Activated T-cell treated with anti-CD3 and anti-CD28 coated beads, Interleukin-2, amount 50 U/mL, for 4 hours (primary cell): Measurements from ENCODE around the gene DPH2. TPM values are rescaled to one million over a fixed set of nuclear protein-coding genes. Genes with fewer than 3 reads are reported as not detected.
A peak's percentile ranks its signal among the peaks of the same experiment; 100 is the strongest.

ENCODE experiments used
- ATAC-seq, 2 donors: fragments of 200-7000 bp; cut with Tn5 transposase; one replicate each; pipeline ENCODE4 v1.10.0; 2021
- DNase-seq: peaks from one replicate; pipeline ENCODE4 v3.0.0-alpha.2; 2020
- H3K27me3 Mint-ChIP-seq: one replicate; pipeline ENCODE4 v1.8.0; 2021; ENCODE audit warnings: low read depth, mixed read lengths
- H3K36me3 Mint-ChIP-seq: one replicate; pipeline ENCODE4 v1.8.0; 2022; ENCODE audit warnings: mixed read lengths; ENCODE audit not compliant: insufficient read depth
- H3K4me1 Mint-ChIP-seq: one replicate; pipeline ENCODE4 v1.8.0; 2021; ENCODE audit warnings: low read depth, mixed read lengths
- H3K4me3 Mint-ChIP-seq: one replicate; pipeline ENCODE4 v1.8.0; 2021; ENCODE audit warnings: mild to moderate bottlenecking, moderate library complexity, mixed read lengths
- H3K9me3 Mint-ChIP-seq: one replicate; pipeline ENCODE4 v1.8.0; 2021; ENCODE audit warnings: mixed read lengths
- total RNA-seq, 3 donors: library from RNA; stranded (reverse); gene quantifications; one replicate each; pipeline ENCODE4 v1.2.1, GENCODE V29; 2021

DPH2 gene
- total RNA-seq, 3 donors from 2014 or later, result 128 to 151 (median 145) TPM

GRCh38 chr1:43968348-43968948 is 1.4 kb upstream of the DPH2 start:
- ATAC-seq (no peak), DNase-seq (no peak)
- Mint-ChIP-seq H3K27me3 (no peaks in the 10 kb centered on the region), H3K4me3 (no peak overlapping the region), H3K36me3 (peaks cover 17% of the 10 kb centered on the region), H3K9me3 (no peaks in the 10 kb centered on the region), H3K4me1 (peaks cover 22% of the 10 kb centered on the region)

DNA sequence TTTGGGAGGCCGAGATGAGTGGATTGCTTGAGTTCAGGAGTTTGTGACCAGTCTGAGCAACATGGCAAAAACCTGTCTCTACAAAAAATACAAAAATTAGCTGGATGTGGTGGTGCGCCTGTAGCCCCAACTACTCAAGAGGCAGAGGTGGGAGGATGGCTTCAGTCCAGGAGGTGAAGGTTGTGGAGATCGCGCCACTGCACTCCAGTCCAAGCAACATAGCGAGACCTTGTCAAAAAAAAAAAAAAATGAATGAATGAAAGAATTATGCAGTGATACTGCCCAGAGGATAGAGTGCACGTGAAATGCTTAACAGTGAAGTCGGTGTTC is 429 bp upstream of the DPH2 start:
- peaks cover 31% of the 10 kb centered on the region for H3K4me1 Mint-ChIP-seq
- peak overlapping the region; percentile 99 for H3K4me3 Mint-ChIP-seq
- H3K36me3 Mint-ChIP-seq, result peaks cover 22% of the 10 kb centered on the region
- no peaks in the 10 kb centered on the region for H3K27me3 Mint-ChIP-seq
- no peak for ATAC-seq
- no peaks in the 10 kb centered on the region for H3K9me3 Mint-ChIP-seq
- DNase-seq, result no peak

DNA sequence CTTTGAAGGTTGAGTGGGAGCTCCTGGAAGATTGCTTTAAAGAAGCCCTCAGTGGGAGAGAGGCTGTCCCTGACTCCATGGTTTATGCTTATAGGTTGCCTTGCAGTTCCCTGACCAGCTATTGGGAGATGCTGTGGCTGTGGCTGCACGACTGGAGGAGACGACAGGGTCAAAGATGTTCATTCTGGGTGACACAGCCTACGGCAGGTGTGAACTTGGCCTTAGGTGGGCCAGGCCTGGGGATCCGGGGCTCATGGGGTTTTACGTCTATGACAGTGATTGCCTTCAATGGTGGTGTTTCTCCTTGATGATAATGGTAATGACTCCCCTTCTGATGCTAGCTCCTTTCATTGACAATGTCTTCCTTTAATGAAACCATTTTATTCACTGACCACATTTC is 692 bp downstream of the DPH2 start:
- no peaks in the 10 kb centered on the region for H3K9me3 Mint-ChIP-seq
- H3K4me1 Mint-ChIP-seq, result peaks cover 34% of the 10 kb centered on the region
- peaks cover 22% of the 10 kb centered on the region for H3K36me3 Mint-ChIP-seq
- DNase-seq (no peak), ATAC-seq (no peak)
- no peaks in the 10 kb centered on the region for H3K27me3 Mint-ChIP-seq
- peak overlapping the region; percentile 99 for H3K4me3 Mint-ChIP-seq

DNA sequence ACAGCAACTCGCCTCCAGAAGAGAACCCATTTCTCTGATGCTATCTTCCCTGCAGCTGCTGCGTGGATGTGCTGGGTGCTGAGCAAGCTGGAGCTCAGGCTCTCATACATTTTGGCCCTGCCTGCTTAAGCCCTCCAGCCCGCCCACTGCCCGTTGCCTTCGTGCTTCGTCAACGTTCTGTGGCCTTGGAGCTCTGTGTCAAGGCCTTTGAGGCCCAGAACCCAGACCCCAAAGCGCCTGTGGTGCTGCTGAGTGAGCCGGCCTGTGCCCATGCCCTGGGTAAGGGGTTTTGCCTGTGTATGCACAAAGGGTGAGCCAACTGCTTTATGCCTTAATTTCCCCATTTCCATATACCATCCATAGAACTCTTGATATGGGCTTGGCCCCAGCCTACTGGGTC is 1.1 kb downstream of the DPH2 start:
- peaks cover 37% of the 10 kb centered on the region for H3K4me1 Mint-ChIP-seq
- ATAC-seq, result no peak

GRCh38 chr1:43971336-43971980 is 1.6 kb downstream of the DPH2 start:
- peaks cover 22% of the 10 kb centered on the region for H3K36me3 Mint-ChIP-seq
- ATAC-seq (no peak), DNase-seq (no peak)
- peaks cover 42% of the 10 kb centered on the region for H3K4me1 Mint-ChIP-seq
- H3K27me3 Mint-ChIP-seq, result no peaks in the 10 kb centered on the region
- no peaks in the 10 kb centered on the region for H3K9me3 Mint-ChIP-seq
- peak overlapping the region; percentile 99 for H3K4me3 Mint-ChIP-seq

More for the DNA sequence above, 1.1 kb downstream of the DPH2 start:
- Mint-ChIP-seq H3K4me3 (peak overlapping the region; percentile 99), H3K27me3 (no peaks in the 10 kb centered on the region), H3K36me3 (peaks cover 22% of the 10 kb centered on the region), H3K9me3 (no peaks in the 10 kb centered on the region)
- DNase-seq, result no peak

DNA sequence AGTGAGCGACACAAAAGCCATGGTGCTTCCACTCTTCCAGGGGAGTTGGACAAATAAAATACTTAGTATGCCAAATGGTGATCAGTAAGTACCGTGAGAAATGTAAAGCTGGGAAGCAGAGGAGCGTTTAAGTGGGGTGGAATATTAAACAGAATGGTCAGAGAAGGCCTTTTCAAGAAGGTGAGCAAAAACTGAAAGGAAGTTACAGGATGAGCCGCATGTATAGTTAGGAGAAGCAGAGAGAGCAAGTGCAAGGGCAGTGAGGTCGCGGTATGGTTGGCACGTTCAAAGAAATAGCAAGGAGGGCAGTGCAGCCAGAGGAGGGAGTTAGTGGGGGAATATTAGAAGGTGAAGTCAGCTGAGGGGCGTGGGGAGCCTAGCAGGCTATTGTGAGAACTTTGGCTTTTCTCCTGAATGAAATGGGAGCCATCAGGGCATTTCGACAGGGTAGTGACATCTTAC is 4.2 kb downstream of the DPH2 start:
- no peak for ATAC-seq
- H3K9me3 Mint-ChIP-seq, result no peaks in the 10 kb centered on the region
- DNase-seq, result no peak
- H3K27me3 Mint-ChIP-seq, result no peaks in the 10 kb centered on the region
- peaks cover 36% of the 10 kb centered on the region for H3K36me3 Mint-ChIP-seq
- peaks cover 62% of the 10 kb centered on the region for H3K4me1 Mint-ChIP-seq
- H3K4me3 Mint-ChIP-seq, result peak overlapping the region; percentile 89

DNA sequence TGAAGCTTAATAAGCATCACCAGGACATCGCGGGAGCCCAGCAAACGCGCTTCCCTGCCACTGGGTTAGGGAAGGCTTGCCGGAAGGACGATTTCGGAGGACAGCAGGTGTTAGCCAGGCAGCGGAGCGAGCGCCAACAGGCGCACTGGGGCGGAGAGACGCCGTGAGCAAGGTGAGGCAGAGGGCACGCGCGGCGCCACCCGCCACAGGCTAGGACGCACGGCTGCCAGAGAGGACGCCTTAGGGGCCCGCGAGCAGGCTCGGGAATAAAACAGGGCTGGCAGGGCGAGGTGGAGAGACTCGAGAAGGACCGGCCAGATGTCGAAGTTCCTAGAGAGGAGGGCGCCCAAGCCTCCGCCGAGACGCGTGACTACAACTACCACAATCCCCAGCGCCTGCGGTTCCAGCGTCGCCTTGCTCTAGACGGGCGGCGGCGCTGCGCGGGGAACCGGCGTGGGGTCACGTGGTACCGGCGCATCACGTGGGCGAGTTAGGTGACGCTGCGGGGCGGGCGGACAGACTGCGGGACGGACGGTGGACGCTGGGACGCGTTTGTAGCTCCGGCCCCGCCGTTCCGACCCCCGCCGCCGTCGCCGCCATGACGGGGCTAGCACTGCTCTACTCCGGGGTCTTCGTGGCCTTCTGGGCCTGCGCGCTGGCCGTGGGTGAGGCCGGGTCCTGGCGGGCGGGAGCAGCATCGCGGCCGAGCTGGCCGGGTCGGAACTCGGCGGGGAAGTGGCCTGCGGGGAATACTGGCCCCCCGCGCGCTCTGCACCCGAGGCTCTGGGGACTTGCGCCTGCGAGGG is 4.8 kb downstream of the DPH2 start, which contains the start of gene ATP6V0B:
TSS of gene ATP6V0B (plus strand) at position 518 of the 806 bp plus-strand sequence. CDS start at position 599, 81 bp downstream.
- H3K4me3 Mint-ChIP-seq, result peak within 1 kb of the TSS; percentile 89
- peak; percentile 91 for DNase-seq
- ATAC-seq, result peak; percentile 75 to 76
- H3K36me3 Mint-ChIP-seq, result peaks cover 36% of the 10 kb centered on the region
- peaks cover 57% of the 10 kb centered on the region for H3K4me1 Mint-ChIP-seq
- no peaks in the 10 kb centered on the region for H3K27me3 Mint-ChIP-seq
- H3K9me3 Mint-ChIP-seq, result no peaks in the 10 kb centered on the region

GRCh38 chr1:43975249-43975961 is 5.6 kb downstream of the DPH2 start:
- H3K36me3 Mint-ChIP-seq, result peaks cover 33% of the 10 kb centered on the region

GRCh38 chr1:43976045-43976444 is 6.2 kb downstream of the DPH2 start:
- peak overlapping the region; percentile 89 for H3K4me3 Mint-ChIP-seq
- no peak for DNase-seq

More at GRCh38 chr1:43975249-43975961, 5.6 kb downstream of the DPH2 start:
- Mint-ChIP-seq H3K27me3 (no peaks in the 10 kb centered on the region), H3K4me3 (peak overlapping the region; percentile 89), H3K4me1 (peaks cover 56% of the 10 kb centered on the region), H3K9me3 (no peaks in the 10 kb centered on the region)
- peak; percentile 2 to 3 for ATAC-seq
- DNase-seq, result no peak

DNA sequence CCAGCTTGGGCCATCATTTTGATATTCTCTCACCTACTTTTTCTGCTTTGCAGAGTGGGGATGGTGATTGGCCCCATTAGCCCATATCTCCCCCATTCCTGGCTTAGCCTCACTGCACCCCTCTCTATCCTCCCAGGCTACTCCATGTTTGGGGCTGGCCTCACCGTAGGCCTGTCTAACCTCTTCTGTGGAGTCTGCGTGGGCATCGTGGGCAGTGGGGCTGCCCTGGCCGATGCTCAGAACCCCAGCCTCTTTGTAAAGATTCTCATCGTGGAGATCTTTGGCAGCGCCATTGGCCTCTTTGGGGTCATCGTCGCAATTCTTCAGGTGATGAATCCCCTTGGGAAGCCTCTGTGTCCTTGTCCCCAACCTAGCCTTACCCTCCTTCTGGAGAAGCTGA is 7.1 kb downstream of the DPH2 start:
- ATAC-seq, result no peak
- Mint-ChIP-seq H3K9me3 (no peaks in the 10 kb centered on the region), H3K4me3 (peak overlapping the region; percentile 80)

More at GRCh38 chr1:43976045-43976444, 6.2 kb downstream of the DPH2 start:
- Mint-ChIP-seq H3K27me3 (no peaks in the 10 kb centered on the region), H3K4me1 (peaks cover 54% of the 10 kb centered on the region), H3K36me3 (peaks cover 33% of the 10 kb centered on the region), H3K9me3 (no peaks in the 10 kb centered on the region)
- no peak for ATAC-seq

GRCh38 chr1:43977376-43978263 is 7.8 kb downstream of the DPH2 start:
- peaks cover 51% of the 10 kb centered on the region for H3K4me1 Mint-ChIP-seq
- H3K4me3 Mint-ChIP-seq, result peak overlapping the region; percentile 80
- ATAC-seq (no peak), DNase-seq (no peak)
- H3K9me3 Mint-ChIP-seq, result no peaks in the 10 kb centered on the region
- peaks cover 33% of the 10 kb centered on the region for H3K36me3 Mint-ChIP-seq
- no peaks in the 10 kb centered on the region for H3K27me3 Mint-ChIP-seq

More for the DNA sequence above, 7.1 kb downstream of the DPH2 start:
- no peak for DNase-seq
- H3K4me1 Mint-ChIP-seq, result peaks cover 51% of the 10 kb centered on the region
- peaks cover 33% of the 10 kb centered on the region for H3K36me3 Mint-ChIP-seq
- no peaks in the 10 kb centered on the region for H3K27me3 Mint-ChIP-seq

DNA sequence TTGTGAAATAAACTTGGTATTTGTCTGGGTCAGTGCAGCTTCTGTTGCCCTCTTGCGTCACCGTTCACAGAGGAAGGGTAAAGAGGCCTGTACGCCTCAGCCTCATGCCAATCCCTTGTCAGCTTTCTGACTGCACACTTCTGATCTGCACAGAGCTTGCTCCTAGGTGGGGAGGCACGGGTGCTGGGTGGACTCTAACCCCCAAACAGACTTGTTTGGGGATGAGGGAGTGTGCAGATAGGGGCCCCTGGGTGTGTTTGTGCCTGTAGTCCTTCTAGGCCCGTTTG is 8.4 kb downstream of the DPH2 start:
- Mint-ChIP-seq H3K27me3 (no peaks in the 10 kb centered on the region), H3K36me3 (peaks cover 27% of the 10 kb centered on the region), H3K9me3 (no peaks in the 10 kb centered on the region), H3K4me1 (peaks cover 51% of the 10 kb centered on the region), H3K4me3 (peak overlapping the region; percentile 80)
- ATAC-seq (no peak), DNase-seq (no peak)

GRCh38 chr1:43978551-43979260 is 8.9 kb downstream of the DPH2 start, which contains the start of gene B4GALT2:
Gene B4GALT2, plus strand, starts transcription at chr1:43979210. Its CDS starts 1,951 bp downstream, at chr1:43981161.
- Mint-ChIP-seq H3K4me1 (peaks cover 47% of the 10 kb centered on the region), H3K27me3 (no peaks in the 10 kb centered on the region), H3K4me3 (peak within 1 kb of the TSS; percentile 88), H3K36me3 (peaks cover 22% of the 10 kb centered on the region), H3K9me3 (no peaks in the 10 kb centered on the region)
- ATAC-seq (peak in 1 of 2 donors; percentile 18), DNase-seq (peak; percentile 24)
